ENCODE results near the gene KRT84. TPM values are rescaled to one million over a fixed set of nuclear protein-coding genes. Genes with fewer than 3 reads are reported as not detected.

The KRT84 gene
- total RNA-seq, 1 experiment from 2014 or later = not detected

- H3K9me3 Mint-ChIP-seq (ENCODE audit: low read depth, unreplicated experiment) = no peaks in the 10 kb centered on the region
- no TSS peak for BruUV-seq (replicated peaks)
- H3K27me3 Mint-ChIP-seq (ENCODE audit: unreplicated experiment) = no peaks in the 10 kb centered on the region
- no peaks in the 10 kb centered on the region for H3K36me3 Mint-ChIP-seq (ENCODE audit: insufficient read depth, unreplicated experiment)
- intact Hi-C loops (cut with micrococcal nuclease; ENCODE audit: unreplicated experiment) = no loop called here
- no peak overlapping the region for H3K27ac Mint-ChIP-seq (ENCODE audit: unreplicated experiment)
- no peak overlapping the region for H3K4me3 Mint-ChIP-seq (ENCODE audit: low read depth, unreplicated experiment)
- no peak for TF ChIP-seq CTCF (IDR thresholded peaks at IDR 0.05; ENCODE audit: unreplicated experiment)
- CTCF ChIA-PET = no interaction called here
- no peaks in the 10 kb centered on the region for H3K4me1 Mint-ChIP-seq (ENCODE audit: low read depth, unreplicated experiment)
- DNase-seq = no peak
Observed at GRCh38 chr12:52353766-52354165, 31.7 kb downstream of the KRT84 start.

- no peak for DNase-seq
- Mint-ChIP-seq H3K36me3 (ENCODE audit: insufficient read depth, unreplicated experiment) (no peaks in the 10 kb centered on the region), H3K4me1 (ENCODE audit: low read depth, unreplicated experiment) (no peaks in the 10 kb centered on the region), H3K27ac (ENCODE audit: unreplicated experiment) (no peak overlapping the region), H3K27me3 (ENCODE audit: unreplicated experiment) (no peaks in the 10 kb centered on the region), H3K9me3 (ENCODE audit: low read depth, unreplicated experiment) (no peaks in the 10 kb centered on the region), H3K4me3 (ENCODE audit: low read depth, unreplicated experiment) (no peak overlapping the region)
- CTCF ChIA-PET = no interaction called here
- intact Hi-C loops (cut with micrococcal nuclease; ENCODE audit: unreplicated experiment) = no loop called here
- TF ChIP-seq CTCF (IDR thresholded peaks at IDR 0.05; ENCODE audit: unreplicated experiment) = no peak
- BruUV-seq (replicated peaks) = no TSS peak
Observed at GRCh38 chr12:52352951-52353350, 32.5 kb downstream of the KRT84 start.

GRCh38 chr12:52351196-52352059 lies 34.0 kb downstream of the KRT84 start:
- intact Hi-C loops (cut with micrococcal nuclease; ENCODE audit: unreplicated experiment) = no loop called here
- Mint-ChIP-seq H3K4me1 (ENCODE audit: low read depth, unreplicated experiment) (peaks cover 9% of the 10 kb centered on the region), H3K27ac (ENCODE audit: unreplicated experiment) (no peak overlapping the region), H3K9me3 (ENCODE audit: low read depth, unreplicated experiment) (no peaks in the 10 kb centered on the region), H3K27me3 (ENCODE audit: unreplicated experiment) (no peaks in the 10 kb centered on the region), H3K4me3 (ENCODE audit: low read depth, unreplicated experiment) (no peak overlapping the region), H3K36me3 (ENCODE audit: insufficient read depth, unreplicated experiment) (no peaks in the 10 kb centered on the region)
- CTCF ChIA-PET = interaction anchor here (0.6 kb wide), 2 partner anchors 110 to 232 kb away, joined by 3 read pairs; no protein-coding TSS in a partner anchor
- BruUV-seq (replicated peaks) = no TSS peak
- TF ChIP-seq CTCF (IDR thresholded peaks at IDR 0.05; ENCODE audit: unreplicated experiment) = no peak
- no peak for DNase-seq

GRCh38 chr12:52350786-52351185 lies 34.7 kb downstream of the KRT84 start:
- Mint-ChIP-seq H3K27me3 (ENCODE audit: unreplicated experiment) (no peaks in the 10 kb centered on the region), H3K4me3 (ENCODE audit: low read depth, unreplicated experiment) (no peak overlapping the region), H3K36me3 (ENCODE audit: insufficient read depth, unreplicated experiment) (peaks cover 2% of the 10 kb centered on the region), H3K9me3 (ENCODE audit: low read depth, unreplicated experiment) (no peaks in the 10 kb centered on the region), H3K4me1 (ENCODE audit: low read depth, unreplicated experiment) (peaks cover 15% of the 10 kb centered on the region), H3K27ac (ENCODE audit: unreplicated experiment) (no peak overlapping the region)
- CTCF ChIA-PET = interaction anchor here (0.6 kb wide), 1 partner anchor 231 kb away, joined by 3 read pairs; no protein-coding TSS in a partner anchor
- TF ChIP-seq CTCF (IDR thresholded peaks at IDR 0.05; ENCODE audit: unreplicated experiment) = no peak
- no peak for DNase-seq
- intact Hi-C loops (cut with micrococcal nuclease; ENCODE audit: unreplicated experiment) = no loop called here
- no TSS peak for BruUV-seq (replicated peaks)
